LNCaP clone FGC (cell line): ENCODE measurements around the gene LCTL.
"Not testable (repeated sequence)": the region's sequence is repeated elsewhere in the genome, so short reads cannot be mapped to it uniquely, and the experiment has no call there.

Source experiments
- DNase-seq: peaks from one replicate; pipeline ENCODE4 v3.0.0-alpha.2; 2011; ENCODE audit warnings: low read depth
- H3K4me3 ChIP-seq: 2 replicates; pipeline ENCODE4 v1.5.1; 2011; ENCODE audit warnings: mild to moderate bottlenecking, low read depth, low read length, control low read depth
- CTCF ChIP-seq: IDR thresholded peaks from 2 replicates; pipeline ENCODE4 v1.5.1; 2012; ENCODE audit warnings: mild to moderate bottlenecking; ENCODE audit not compliant: control insufficient read depth, insufficient read depth; ENCODE audit errors: extremely low read depth

Gene LCTL

GRCh38 chr15:66592505-66593218, 26.9 kb upstream of the LCTL start:
- TF ChIP-seq CTCF: no peak
- no peak for DNase-seq
- no peak overlapping the region for H3K4me3 ChIP-seq

GRCh38 chr15:66591322-66591862, 25.6 kb upstream of the LCTL start:
- DNase-seq: no peak
- no peak overlapping the region for H3K4me3 ChIP-seq
- TF ChIP-seq CTCF: no peak

GRCh38 chr15:66590435-66590834, 24.6 kb upstream of the LCTL start:
- DNase-seq: no peak
- H3K4me3 ChIP-seq: no peak overlapping the region
- TF ChIP-seq CTCF: no peak

GRCh38 chr15:66589429-66589828, 23.6 kb upstream of the LCTL start:
- DNase-seq: not testable (repeated sequence)

GRCh38 chr15:66588971-66589370, 23.2 kb upstream of the LCTL start:
- DNase-seq: no peak
- TF ChIP-seq CTCF: no peak
- H3K4me3 ChIP-seq: no peak overlapping the region

More at GRCh38 chr15:66589429-66589828, 23.6 kb upstream of the LCTL start:
- H3K4me3 ChIP-seq: not testable (repeated sequence)

- no peak for TF ChIP-seq CTCF
- H3K4me3 ChIP-seq: no peak overlapping the region
- no peak for DNase-seq
These were observed 22.7 kb upstream of the LCTL start for GRCh38 chr15:66588537-66588936.

- H3K4me3 ChIP-seq: no peak overlapping the region
- TF ChIP-seq CTCF: no peak
- DNase-seq: no peak
These were observed 22.0 kb upstream of the LCTL start for GRCh38 chr15:66587749-66588148.
